ENCODE results near the gene B3GALT4.

Gene B3GALT4

GRCh38 chr6:33315793-33316602, 39.1 kb downstream of the B3GALT4 start:
- DNase-seq, result no peak

DNA sequence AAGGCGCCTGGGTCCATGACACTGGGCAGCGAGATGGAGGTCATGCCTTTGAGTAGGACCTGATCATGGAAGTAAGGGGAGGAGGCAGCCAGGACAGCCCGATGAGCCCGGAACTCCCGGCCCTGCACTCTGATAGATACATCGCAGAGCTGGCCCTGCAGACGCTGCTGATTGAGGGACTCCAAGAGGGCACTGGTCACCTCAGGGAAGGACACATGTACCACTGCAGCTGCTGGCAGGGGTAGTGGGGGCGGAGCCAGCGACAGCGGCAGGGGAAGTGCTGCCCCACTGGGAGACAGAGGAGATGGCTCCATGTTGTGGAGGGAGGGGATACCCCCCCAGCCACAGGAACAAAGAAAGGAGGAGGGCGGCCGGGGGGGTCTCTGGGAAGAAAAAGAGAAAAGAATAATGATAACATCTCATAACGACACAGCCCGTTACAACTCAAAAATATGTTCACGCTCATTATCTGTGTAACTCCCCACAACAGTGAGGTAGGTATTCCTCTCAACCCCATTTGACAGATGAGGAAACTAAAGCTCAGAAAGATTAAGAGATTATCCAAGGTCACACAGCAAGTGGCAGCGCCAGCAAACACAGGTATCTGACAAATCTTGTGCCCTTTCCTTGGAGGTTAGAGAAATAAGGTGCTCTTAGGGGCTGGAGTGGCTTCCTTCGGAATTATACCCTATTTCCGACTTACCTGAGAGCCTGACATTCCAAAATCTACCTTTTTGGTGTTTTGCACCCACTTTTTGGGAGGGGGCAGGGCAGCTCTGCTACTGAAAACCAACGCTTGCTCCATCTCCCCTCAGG, 39.9 kb downstream of the B3GALT4 start:
- DNase-seq, result no peak

GRCh38 chr6:33317419-33317668, 40.4 kb downstream of the B3GALT4 start:
- DNase-seq, result no peak

GRCh38 chr6:33317669-33318425, 40.9 kb downstream of the B3GALT4 start, which contains the start of gene ZBTB22:
Gene ZBTB22, minus strand, starts transcription at chr6:33317744. Its CDS starts 828 bp downstream, at chr6:33316916.
- DNase-seq, result peak; percentile 98

GRCh38 chr6:33318426-33319073, 41.6 kb downstream of the B3GALT4 start:
- DNase-seq, result no peak

- DNase-seq, result no peak
Measured at GRCh38 chr6:33319939-33320314, 43.0 kb downstream of the B3GALT4 start.

GRCh38 chr6:33320315-33321181, 43.6 kb downstream of the B3GALT4 start:
- no peak for DNase-seq

- no peak for DNase-seq
Measured at GRCh38 chr6:33321227-33321626, 44.3 kb downstream of the B3GALT4 start.

DNA sequence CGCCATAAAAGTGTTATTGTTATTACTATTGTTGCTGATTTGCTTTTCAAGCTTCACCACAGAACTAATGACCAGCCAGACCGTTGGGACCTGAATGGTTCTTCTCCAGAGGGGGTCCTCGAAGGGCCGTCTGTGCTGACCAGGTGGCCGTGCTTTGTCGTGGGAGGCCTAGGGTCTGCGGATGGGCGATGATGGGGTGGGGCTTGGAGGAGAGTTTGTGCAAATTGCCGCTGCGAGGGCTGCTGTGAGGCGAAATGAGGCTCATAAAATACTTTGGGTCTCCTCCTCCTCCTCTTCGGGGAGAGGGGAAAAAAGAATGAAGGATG, 46.7 kb downstream of the B3GALT4 start:
- DNase-seq, result no peak

GRCh38 chr6:33324125-33324524, 47.2 kb downstream of the B3GALT4 start:
- DNase-seq, result no peak

Measured in femur (tissue), 1 donor.